A549 (cell line): ENCODE data around the gene RTN3. TPM values are rescaled to one million over a fixed set of nuclear protein-coding genes. Genes with fewer than 3 reads are reported as not detected.

Experiments
- ATAC-seq, 2 experiments: fragments of 200-7000 bp in 1 of 2; fragments of >200 bp in 1 of 2; cut with Nextera tagmentation in 1 of 2; cut with Tn5 transposase in 1 of 2; 3 replicates each; pipeline versions ENCODE4 v1.8.0 to v1.9.1; 2018 to 2020; ENCODE audit warnings: mild to moderate bottlenecking in 1 of 2, moderate library complexity in 1 of 2
- CTCF ChIA-PET: fragments of 300-600 bp; sonication (Branson Sonifier 250); formaldehyde crosslinking; extraction: SDS; loops from one replicate; lab custom pipeline; 2021; ENCODE audit warnings: antibody characterized with exemption, inconsistent platforms; lab: Yijun Ruan, JAX
- POLR2A ChIA-PET: fragments of 350-600 bp; formaldehyde crosslinking; extraction: SDS; loops from one replicate; lab custom pipeline; 2021; ENCODE audit warnings: antibody characterized with exemption, inconsistent platforms; lab: Yijun Ruan, JAX
- DNase-seq, 2 experiments: peaks; one replicate each; pipeline versions ENCODE4 v3.0.0 to v3.0.0-alpha.2; 2011 to 2016; ENCODE audit warnings: low read depth in 1 of 2, low spot score in 1 of 2
- FAIRE-seq: peaks from 2 replicates; lab custom pipeline; 2011; peaks lifted over from hg19 to GRCh38; lab: Jason Lieb, UNC
- H3K27ac ChIP-seq, 2 experiments: fragments of >200 bp; sonication (Bioruptor Twin); formaldehyde crosslinking; 3 replicates each; pipeline ENCODE4 v1.5.1; 2016 to 2017
- H3K4me1 ChIP-seq: fragments of >200 bp; sonication (Bioruptor Twin); formaldehyde crosslinking; 3 replicates; pipeline ENCODE4 v1.6.1; 2016
- H3K4me2 ChIP-seq: fragments of >200 bp; sonication (Bioruptor Twin); formaldehyde crosslinking; 3 replicates; pipeline ENCODE4 v1.6.1; 2016
- H3K4me3 ChIP-seq: fragments of >200 bp; sonication (Bioruptor Twin); formaldehyde crosslinking; 3 replicates; pipeline ENCODE4 v1.5.1; 2016
- H3K9me3 ChIP-seq: fragments of >200 bp; sonication (Bioruptor Twin); formaldehyde crosslinking; 3 replicates; pipeline ENCODE4 v1.6.1; 2016
- CBX8 ChIP-seq: fragments of 200-600 bp; sonication (generic); IDR thresholded peaks from 2 replicates; pipeline ENCODE4 v1.6.1; 2016
- CEBPB ChIP-seq, 2 experiments: fragments of >200 bp in 1 of 2; sonication (Bioruptor Twin) in 1 of 2; formaldehyde crosslinking in 1 of 2; IDR thresholded peaks; 2 replicates each; pipeline ENCODE4 v1.6.1; 2012 to 2016
- EHMT2 ChIP-seq: fragments of 200-600 bp; sonication (generic); IDR thresholded peaks from 2 replicates; pipeline ENCODE4 v1.6.1; 2016; ENCODE audit warnings: antibody characterized with exemption, low read depth, mild to moderate bottlenecking, moderate library complexity
- ESRRA ChIP-seq: fragments of 150-350 bp; IDR thresholded peaks from 2 replicates; pipeline ENCODE4 v1.6.1; 2014; ENCODE audit warnings: mild to moderate bottlenecking, low read length, borderline replicate concordance
- FOSL2 ChIP-seq, 2 experiments: fragments of 450-650 bp in 1 of 2; fragments of >200 bp in 1 of 2; sonication (Bioruptor Twin) in 1 of 2; formaldehyde crosslinking; IDR thresholded peaks; 2 replicates each; pipeline versions ENCODE4 v1.5.0 to v1.6.1; 2016 to 2020; ENCODE audit warnings: mild to moderate bottlenecking in 1 of 2, moderate library complexity in 1 of 2
- GATA3 ChIP-seq: IDR thresholded peaks from 2 replicates; pipeline ENCODE4 v1.6.1; 2012; ENCODE audit warnings: borderline replicate concordance
- HMGXB4 ChIP-seq: fragments of 250-450 bp; sonication (Bioruptor Pico); IDR thresholded peaks from 2 replicates; pipeline ENCODE4 v1.5.0; 2021; ENCODE audit warnings: mild to moderate bottlenecking, moderate library complexity, borderline replicate concordance
- HOXB13 ChIP-seq: fragments of 250-450 bp; sonication (Bioruptor Pico); IDR thresholded peaks from 2 replicates; pipeline ENCODE4 v1.5.0; 2020; ENCODE audit warnings: low read depth, mild to moderate bottlenecking, moderate library complexity
- HOXB5 ChIP-seq: fragments of 250-450 bp; sonication (Bioruptor Pico); IDR thresholded peaks from 2 replicates; pipeline ENCODE4 v1.5.0; 2020; ENCODE audit warnings: mild to moderate bottlenecking, moderate library complexity
- JUN ChIP-seq, 2 experiments: fragments of >200 bp; sonication (Bioruptor Twin); formaldehyde crosslinking; IDR thresholded peaks; 2 replicates in 1 of 2; 3 replicates in 1 of 2; pipeline ENCODE4 v1.6.1; 2016 to 2017
- JUNB ChIP-seq: fragments of >200 bp; sonication (Bioruptor Twin); formaldehyde crosslinking; IDR thresholded peaks from 2 replicates; pipeline ENCODE4 v1.6.1; 2016
- MAFK ChIP-seq: fragments of 450-650 bp; IDR thresholded peaks from 2 replicates; pipeline ENCODE4 v1.6.1; 2014; ENCODE audit not compliant: partially characterized antibody
- MYC ChIP-seq: IDR thresholded peaks from 2 replicates; pipeline ENCODE4 v1.6.1; 2012; ENCODE audit warnings: mild to moderate bottlenecking, inconsistent platforms, low read length, improper control_type of control experiment, borderline replicate concordance
- NFE2L2 ChIP-seq: fragments of 150-350 bp; conservative IDR thresholded peaks from 2 replicates; pipeline ENCODE4 v1.6.1; 2014; ENCODE audit warnings: low read length
- PHF8 ChIP-seq: fragments of 200-600 bp; sonication (generic); IDR thresholded peaks from 2 replicates; pipeline ENCODE4 v1.6.1; 2016; ENCODE audit warnings: low read depth, mild to moderate bottlenecking, antibody characterized with exemption, moderate library complexity, borderline replicate concordance
- POLR2A ChIP-seq: IDR thresholded peaks from 2 replicates; pipeline ENCODE4 v1.6.1; 2012; ENCODE audit warnings: mild to moderate bottlenecking, low read length
- RCOR1 ChIP-seq: fragments of 150-350 bp; IDR thresholded peaks from 2 replicates; pipeline ENCODE4 v1.6.1; 2014; ENCODE audit warnings: antibody characterized with exemption, low read length, low read depth
- SREBF2 ChIP-seq: fragments of 450-650 bp; IDR thresholded peaks from 2 replicates; pipeline ENCODE4 v1.6.1; 2014; ENCODE audit warnings: mild to moderate bottlenecking, moderate library complexity
- ZC3H11A ChIP-seq: fragments of 450-650 bp; IDR thresholded peaks from 2 replicates; pipeline ENCODE4 v1.6.1; 2014; ENCODE audit warnings: antibody characterized with exemption, mild to moderate bottlenecking
- ZFP36 ChIP-seq: fragments of 450-650 bp; IDR thresholded peaks from 2 replicates; pipeline ENCODE4 v1.6.1; 2014; ENCODE audit warnings: borderline replicate concordance; ENCODE audit not compliant: partially characterized antibody
- ZSCAN20 ChIP-seq: fragments of 250-450 bp; sonication (Bioruptor Pico); IDR thresholded peaks from 2 replicates; pipeline ENCODE4 v1.8.0; 2022; ENCODE audit warnings: mild to moderate bottlenecking, moderate library complexity
- WGBS: methylation state at CpG from one replicate; pipeline ENCODE4 v1.1.6; 2017; ENCODE audit errors: missing lambda C conversion rate; 5-methylcytosine and 5-hydroxymethylcytosine counted together
- polyA plus RNA-seq, 4 experiments: library from polyadenylated mRNA; depleted of rRNA in 3 of 4; stranded (reverse); fragments of >200 nt; fragmentation: RNase III in 1 of 4; extraction: RNeasy Plus Mini Kit Qiagen cat#74134 plus additional on column Dnase treatment in 1 of 4; gene quantifications; 2 replicates in 3 of 4; 3 replicates in 1 of 4; pipeline ENCODE4 v1.2.3, GENCODE V29; 2011 to 2017
- TF ChIP-seq, protein P1 (sequence below): fragments of 250-450 bp; sonication (Bioruptor Pico); IDR thresholded peaks from 2 replicates; pipeline ENCODE4 v1.5.0; 2020; ENCODE audit warnings: low read depth, mild to moderate bottlenecking, moderate library complexity
- TF ChIP-seq, protein P2 (sequence below): fragments of 150-350 bp; IDR thresholded peaks from 2 replicates; pipeline ENCODE4 v1.6.1; 2014; ENCODE audit warnings: low read depth, mild to moderate bottlenecking, low read length
- TF ChIP-seq, protein P3 (sequence below): fragments of 450-650 bp; IDR thresholded peaks from 2 replicates; pipeline ENCODE4 v1.6.1; 2014; ENCODE audit warnings: antibody characterized with exemption
- TF ChIP-seq, protein P4 (sequence below): fragments of >200 bp; sonication (Bioruptor Twin); formaldehyde crosslinking; IDR thresholded peaks from 3 replicates; pipeline ENCODE4 v1.6.1; 2016
- TF ChIP-seq, protein P5 (sequence below): IDR thresholded peaks from 2 replicates; pipeline ENCODE4 v1.6.1; 2012; ENCODE audit warnings: low read depth, borderline replicate concordance

The RTN3 gene
- polyA plus RNA-seq, 2 of the 4 experiments (the other 2 are of a cell fraction) = 108 to 196 TPM

DNA sequence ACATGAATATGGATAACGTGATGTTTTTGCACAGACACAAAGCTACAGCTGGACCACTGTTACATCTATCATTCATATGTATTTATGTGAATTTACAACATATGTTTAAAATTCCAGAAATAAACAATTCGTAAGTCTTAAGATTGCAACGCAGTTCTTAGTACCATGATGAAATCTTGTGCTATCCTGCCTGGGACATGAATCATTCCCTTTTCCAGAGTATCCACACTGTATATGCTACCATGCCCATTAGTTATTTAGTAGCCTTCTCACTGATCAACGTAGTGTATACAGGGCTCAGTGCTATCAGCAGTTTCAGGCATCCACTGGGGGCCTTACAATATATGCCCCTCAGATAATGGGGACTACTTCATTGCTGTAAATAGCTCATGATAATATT is 14.4 kb upstream of the RTN3 start:
- FAIRE-seq (no peak), DNase-seq (no peak), ATAC-seq (no peak)
- Histone ChIP-seq H3K4me2 (peak overlapping the region; percentile 88), H3K4me1 (peaks cover 63% of the 10 kb centered on the region), H3K4me3 (no peak overlapping the region), H3K27ac (peak overlapping the region; percentile 96), H3K9me3 (no peaks in the 10 kb centered on the region)
- WGBS = 60% methylated on average over 4 of the region's 4 CpGs
- CTCF ChIA-PET = interaction anchor here (0.6 to 1.6 kb wide), 6 partner anchors 15 to 482 kb away, joined by 3 to 9 read pairs (median 3); partner anchors contain the start of gene RTN3
- POLR2A ChIA-PET = interaction anchor here (0.6 to 3.6 kb wide), 2 partner anchors 8 to 15 kb away, joined by 4 to 17 read pairs; partner anchors contain the start of gene RTN3
- no peak for TF ChIP-seq HMGXB4 (CRISPR knock-in tag)
- no peak for TF ChIP-seq CEBPB (IDR thresholded peaks at IDR 0.05)
- no peak for TF ChIP-seq ZSCAN20 (CRISPR knock-in tag)

GRCh38 chr11:63667995-63668795 is 13.1 kb upstream of the RTN3 start:
- peaks cover 71% of the 10 kb centered on the region for H3K4me1 ChIP-seq
- H3K4me3 ChIP-seq = peak overlapping the region; percentile 28
- H3K4me2 ChIP-seq = peak overlapping the region; percentile 88
- 28% methylated on average over 3 of the region's 3 CpGs for WGBS
- FAIRE-seq (no peak), DNase-seq (peak; percentile 60 to 80), ATAC-seq (peak; percentile 26 to 41; a peak in 5 of 6 replicates)
- ChIA-PET POLR2A (interaction anchor here (0.5 to 3.6 kb wide), 2 partner anchors 11 to 14 kb away, joined by 3 to 17 read pairs; partner anchors contain the start of gene RTN3), CTCF (interaction anchor here (1.5 to 3.9 kb wide), 5 partner anchors 13 to 190 kb away, joined by 6 to 26 read pairs (median 14); partner anchors contain the start of gene RTN3)
- 0 out of 2 replicates have a peak, but pooled peaks have one; percentile 43 for TF ChIP-seq JUNB
- no peak for TF ChIP-seq POLR2A
- no peak for TF ChIP-seq GATA3
- 0 out of 5 replicates have a peak, but pooled peaks of 1 of the 2 experiments have one; percentile 26 for TF ChIP-seq JUN (IDR thresholded peaks at IDR 0.05)
- no peak for TF ChIP-seq RCOR1
- no peak for TF ChIP-seq SREBF2
- TF ChIP-seq FOSL2 (IDR thresholded peaks at IDR 0.05) = peak; percentile 36; the same call in 1 of the 2 replicates
- TF ChIP-seq FOSL2 (CRISPR knock-in tag; IDR thresholded peaks at IDR 0.05) = peak; percentile 72
- TF ChIP-seq, protein P1, sequence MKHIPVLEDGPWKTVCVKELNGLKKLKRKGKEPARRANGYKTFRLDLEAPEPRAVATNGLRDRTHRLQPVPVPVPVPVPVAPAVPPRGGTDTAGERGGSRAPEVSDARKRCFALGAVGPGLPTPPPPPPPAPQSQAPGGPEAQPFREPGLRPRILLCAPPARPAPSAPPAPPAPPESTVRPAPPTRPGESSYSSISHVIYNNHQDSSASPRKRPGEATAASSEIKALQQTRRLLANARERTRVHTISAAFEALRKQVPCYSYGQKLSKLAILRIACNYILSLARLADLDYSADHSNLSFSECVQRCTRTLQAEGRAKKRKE = no peak
- TF ChIP-seq, protein P2, sequence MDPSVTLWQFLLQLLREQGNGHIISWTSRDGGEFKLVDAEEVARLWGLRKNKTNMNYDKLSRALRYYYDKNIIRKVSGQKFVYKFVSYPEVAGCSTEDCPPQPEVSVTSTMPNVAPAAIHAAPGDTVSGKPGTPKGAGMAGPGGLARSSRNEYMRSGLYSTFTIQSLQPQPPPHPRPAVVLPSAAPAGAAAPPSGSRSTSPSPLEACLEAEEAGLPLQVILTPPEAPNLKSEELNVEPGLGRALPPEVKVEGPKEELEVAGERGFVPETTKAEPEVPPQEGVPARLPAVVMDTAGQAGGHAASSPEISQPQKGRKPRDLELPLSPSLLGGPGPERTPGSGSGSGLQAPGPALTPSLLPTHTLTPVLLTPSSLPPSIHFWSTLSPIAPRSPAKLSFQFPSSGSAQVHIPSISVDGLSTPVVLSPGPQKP = no peak
- TF ChIP-seq CBX8 = no peak
- TF ChIP-seq CEBPB (IDR thresholded peaks at IDR 0.05) = no peak
- TF ChIP-seq ZC3H11A = no peak
- no peak for TF ChIP-seq ESRRA
- peak; percentile 56 for TF ChIP-seq MAFK
- H3K27ac ChIP-seq = peak overlapping the region; percentile 96
- peaks cover 4% of the 10 kb centered on the region; the same call in 2 of the 3 replicates for H3K9me3 ChIP-seq

DNA sequence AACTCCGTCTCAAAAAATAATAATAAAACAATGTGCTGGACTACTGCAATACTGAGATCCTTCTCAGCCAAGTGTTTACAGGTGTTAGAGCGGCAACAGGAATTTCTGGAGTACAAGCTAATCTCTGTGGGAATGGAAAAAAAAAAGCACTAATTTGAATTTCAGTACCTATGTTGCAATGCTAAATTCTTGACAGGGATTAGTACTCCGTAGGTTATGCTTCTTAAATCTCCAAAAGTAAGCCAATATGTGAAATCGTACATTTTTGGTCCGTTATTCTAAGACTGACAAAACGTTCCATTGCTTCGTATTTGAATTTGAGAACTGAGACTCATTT is 11.2 kb upstream of the RTN3 start:
- peaks cover 60% of the 10 kb centered on the region for H3K4me1 ChIP-seq
- ChIA-PET POLR2A (interaction anchor here (2.1 to 3.6 kb wide), 2 partner anchors 12 to 20 kb away, joined by 9 to 17 read pairs; partner anchors contain the start of gene RTN3), CTCF (interaction anchor here (0.6 to 3.9 kb wide), 24 partner anchors 9 to 189 kb away, joined by 3 to 26 read pairs (median 6); partner anchors contain the start of gene RTN3)
- H3K27ac ChIP-seq = peak overlapping the region; percentile 96
- DNase-seq = no peak
- H3K4me2 ChIP-seq = peak overlapping the region; percentile 88
- WGBS = 11% methylated on average over 7 of the region's 7 CpGs
- peaks cover 4% of the 10 kb centered on the region; the same call in 2 of the 3 replicates for H3K9me3 ChIP-seq
- FAIRE-seq = no peak
- peak overlapping the region; percentile 73 for H3K4me3 ChIP-seq
- ATAC-seq = no peak
- no peak for TF ChIP-seq HOXB5
- no peak for TF ChIP-seq ZFP36
- TF ChIP-seq, protein P3, sequence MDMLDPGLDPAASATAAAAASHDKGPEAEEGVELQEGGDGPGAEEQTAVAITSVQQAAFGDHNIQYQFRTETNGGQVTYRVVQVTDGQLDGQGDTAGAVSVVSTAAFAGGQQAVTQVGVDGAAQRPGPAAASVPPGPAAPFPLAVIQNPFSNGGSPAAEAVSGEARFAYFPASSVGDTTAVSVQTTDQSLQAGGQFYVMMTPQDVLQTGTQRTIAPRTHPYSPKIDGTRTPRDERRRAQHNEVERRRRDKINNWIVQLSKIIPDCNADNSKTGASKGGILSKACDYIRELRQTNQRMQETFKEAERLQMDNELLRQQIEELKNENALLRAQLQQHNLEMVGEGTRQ = no peak
- TF ChIP-seq NFE2L2 = no peak
- TF ChIP-seq, protein P4, sequence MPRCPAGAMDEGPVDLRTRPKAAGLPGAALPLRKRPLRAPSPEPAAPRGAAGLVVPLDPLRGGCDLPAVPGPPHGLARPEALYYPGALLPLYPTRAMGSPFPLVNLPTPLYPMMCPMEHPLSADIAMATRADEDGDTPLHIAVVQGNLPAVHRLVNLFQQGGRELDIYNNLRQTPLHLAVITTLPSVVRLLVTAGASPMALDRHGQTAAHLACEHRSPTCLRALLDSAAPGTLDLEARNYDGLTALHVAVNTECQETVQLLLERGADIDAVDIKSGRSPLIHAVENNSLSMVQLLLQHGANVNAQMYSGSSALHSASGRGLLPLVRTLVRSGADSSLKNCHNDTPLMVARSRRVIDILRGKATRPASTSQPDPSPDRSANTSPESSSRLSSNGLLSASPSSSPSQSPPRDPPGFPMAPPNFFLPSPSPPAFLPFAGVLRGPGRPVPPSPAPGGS = no peak
- TF ChIP-seq SREBF2 = no peak
- TF ChIP-seq HOXB13 (CRISPR knock-in tag) = no peak
- TF ChIP-seq GATA3 = no peak
- TF ChIP-seq EHMT2 = no peak
- TF ChIP-seq MYC = no peak
- TF ChIP-seq PHF8 = no peak
- TF ChIP-seq, protein P5, sequence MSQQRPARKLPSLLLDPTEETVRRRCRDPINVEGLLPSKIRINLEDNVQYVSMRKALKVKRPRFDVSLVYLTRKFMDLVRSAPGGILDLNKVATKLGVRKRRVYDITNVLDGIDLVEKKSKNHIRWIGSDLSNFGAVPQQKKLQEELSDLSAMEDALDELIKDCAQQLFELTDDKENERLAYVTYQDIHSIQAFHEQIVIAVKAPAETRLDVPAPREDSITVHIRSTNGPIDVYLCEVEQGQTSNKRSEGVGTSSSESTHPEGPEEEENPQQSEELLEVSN = no peak
